Neutrophil (primary cell): ENCODE measurements around the gene KIF5B.
"Not testable (repeated sequence)": the region's sequence is repeated elsewhere in the genome, so short reads cannot be mapped to it uniquely, and the experiment has no call there.

Experiments used
- H3K27ac ChIP-seq: fragments of 200-600 bp; sonication (generic); 2 replicates; pipeline ENCODE4 v1.5.1; 2016; ENCODE audit warnings: mild to moderate bottlenecking, moderate library complexity
- H3K27me3 ChIP-seq: fragments of 200-600 bp; sonication (generic); 2 replicates; pipeline ENCODE4 v1.6.0; 2016; ENCODE audit warnings: mild to moderate bottlenecking
- H3K36me3 ChIP-seq: fragments of 200-600 bp; sonication (generic); 2 replicates; pipeline ENCODE4 v1.5.1; 2017
- H3K4me1 ChIP-seq, 2 experiments: fragments of 200-600 bp in 1 of 2; sonication (generic) in 1 of 2; 1 replicate in 1 of 2; 2 replicates in 1 of 2; pipeline versions ENCODE4 v1.5.1 to v1.6.1; 2013 to 2016; ENCODE audit warnings: low read depth in 1 of 2, low read length in 1 of 2, mild to moderate bottlenecking in 1 of 2, moderate library complexity in 1 of 2; ENCODE audit not compliant: control insufficient read depth in 1 of 2, insufficient read depth in 1 of 2
- H3K4me3 ChIP-seq, 2 experiments: fragments of 200-600 bp in 1 of 2; sonication (generic) in 1 of 2; 1 replicate in 1 of 2; 2 replicates in 1 of 2; pipeline ENCODE4 v1.5.1; 2013 to 2016; ENCODE audit warnings: low read depth in 1 of 2, low read length in 1 of 2, mild to moderate bottlenecking in 1 of 2, moderate library complexity in 1 of 2
- H3K9me3 ChIP-seq: fragments of 200-600 bp; sonication (generic); 2 replicates; pipeline ENCODE4 v1.5.1; 2016
- CTCF ChIP-seq: fragments of 200-600 bp; sonication (generic); IDR thresholded peaks from 2 replicates; pipeline ENCODE4 v1.5.1; 2016; ENCODE audit warnings: antibody characterized with exemption

Gene KIF5B

DNA sequence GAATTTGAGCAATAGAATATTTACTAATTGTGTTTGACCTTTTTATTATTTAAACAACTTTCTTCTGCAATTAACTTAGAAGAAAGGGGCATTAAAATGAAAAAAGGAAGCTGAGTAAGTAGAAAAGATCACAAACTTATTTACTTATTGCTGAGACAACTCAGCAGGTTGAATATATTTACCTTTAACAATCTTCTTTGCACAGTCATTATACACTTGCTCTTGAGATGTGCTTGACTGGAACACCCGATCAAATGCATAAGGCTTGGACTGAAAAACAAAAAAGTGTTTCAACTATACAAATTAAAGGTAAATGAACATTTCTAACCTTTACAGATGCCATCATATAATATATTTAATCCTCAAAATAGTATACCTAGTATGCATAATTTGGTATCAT is 7.9 kb downstream of the KIF5B start:
- H3K27ac ChIP-seq = peak overlapping the region; percentile 56
- H3K36me3 ChIP-seq = peaks cover 35% of the 10 kb centered on the region
- no peak overlapping the region for H3K4me3 ChIP-seq
- H3K9me3 ChIP-seq = no peaks in the 10 kb centered on the region
- H3K4me1 ChIP-seq = peaks cover 59 to 71% of the 10 kb centered on the region in 2 experiments
- no peaks in the 10 kb centered on the region for H3K27me3 ChIP-seq
- no peak for TF ChIP-seq CTCF

DNA sequence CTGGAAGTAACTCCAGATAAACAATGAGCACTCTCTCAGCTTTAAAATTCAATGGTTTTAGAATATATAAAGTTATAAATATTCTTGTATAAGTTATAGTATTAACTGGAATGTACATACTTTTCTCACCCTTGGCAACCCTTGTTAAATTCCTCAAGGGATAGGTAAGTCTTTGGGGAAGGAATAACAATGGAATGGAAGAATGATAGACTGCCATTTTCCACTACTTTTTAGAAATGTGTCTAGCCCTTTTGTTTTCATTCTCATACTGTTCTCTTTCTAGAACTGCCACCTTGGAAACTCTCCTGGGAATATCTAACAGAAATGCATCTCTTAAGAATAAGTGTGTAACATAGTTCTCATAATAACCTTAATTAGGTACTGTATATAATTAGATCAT is 8.3 kb downstream of the KIF5B start:
- Histone ChIP-seq H3K4me1 (peaks cover 57 to 71% of the 10 kb centered on the region in 2 experiments), H3K36me3 (peaks cover 39% of the 10 kb centered on the region)

GRCh38 chr10:32046151-32046550 is 10.1 kb downstream of the KIF5B start:
- H3K27ac ChIP-seq = peak overlapping the region; percentile 56
- no peak overlapping the region for H3K4me3 ChIP-seq
- H3K9me3 ChIP-seq = no peaks in the 10 kb centered on the region
- H3K36me3 ChIP-seq = peaks cover 39% of the 10 kb centered on the region
- no peak for TF ChIP-seq CTCF
- peaks cover 45 to 65% of the 10 kb centered on the region in 2 experiments for H3K4me1 ChIP-seq
- H3K27me3 ChIP-seq = no peaks in the 10 kb centered on the region

More for the DNA sequence above, 8.3 kb downstream of the KIF5B start:
- Histone ChIP-seq H3K4me3 (no peak overlapping the region), H3K9me3 (no peaks in the 10 kb centered on the region), H3K27ac (peak overlapping the region; percentile 56), H3K27me3 (no peaks in the 10 kb centered on the region)
- no peak for TF ChIP-seq CTCF

- Histone ChIP-seq H3K4me1 (peaks cover 25 to 46% of the 10 kb centered on the region in 2 experiments), H3K27ac (peak overlapping the region; percentile 43), H3K36me3 (peaks cover 53% of the 10 kb centered on the region)
- not testable (repeated sequence) for H3K4me3 ChIP-seq, H3K27me3 ChIP-seq, H3K9me3 ChIP-seq
Measured at GRCh38 chr10:32042730-32043129, 13.5 kb downstream of the KIF5B start.

DNA sequence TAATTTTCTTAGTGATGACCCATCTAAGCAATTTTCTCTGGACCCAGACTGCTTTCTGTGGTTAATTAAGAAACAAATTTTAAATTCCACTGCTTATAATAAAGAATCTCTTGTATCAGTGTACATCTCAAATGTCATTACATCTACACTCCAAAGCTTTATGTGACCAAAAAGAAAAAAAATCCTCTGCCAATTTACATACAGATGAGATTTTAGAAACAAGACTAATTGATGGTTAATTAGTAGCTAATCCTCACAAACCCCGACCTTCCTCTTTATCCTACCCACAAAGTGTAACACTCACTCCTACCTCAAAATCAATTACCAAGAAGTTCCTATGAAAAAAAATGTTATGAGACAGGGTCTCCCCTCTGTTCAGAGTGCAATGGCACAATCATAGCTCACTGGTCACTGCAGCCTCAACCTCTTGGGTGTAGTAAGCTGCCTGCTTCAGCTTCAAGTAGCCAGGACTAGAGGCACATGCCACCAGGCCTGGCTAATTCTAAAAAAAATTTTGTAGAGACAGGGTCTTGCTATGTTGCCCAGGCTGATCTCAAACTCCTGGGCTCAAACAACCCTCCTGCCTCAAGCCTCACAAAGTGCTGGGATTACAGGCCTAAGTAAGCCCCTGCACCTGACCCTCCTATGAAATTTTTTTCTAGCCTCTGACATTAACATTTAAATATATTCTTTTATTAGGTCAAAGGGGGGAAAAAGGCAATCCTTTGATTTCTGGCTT is 14.8 kb downstream of the KIF5B start:
- Histone ChIP-seq H3K9me3 (no peaks in the 10 kb centered on the region), H3K4me3 (no peak overlapping the region), H3K36me3 (peaks cover 53% of the 10 kb centered on the region), H3K27me3 (no peaks in the 10 kb centered on the region), H3K4me1 (peaks cover 33 to 46% of the 10 kb centered on the region in 2 experiments), H3K27ac (peak overlapping the region; percentile 35)
- no peak for TF ChIP-seq CTCF

GRCh38 chr10:32039734-32040133 is 16.5 kb downstream of the KIF5B start:
- Histone ChIP-seq H3K4me1 (peaks cover 34 to 43% of the 10 kb centered on the region in 2 experiments), H3K27ac (no peak overlapping the region), H3K36me3 (peaks cover 65% of the 10 kb centered on the region), H3K4me3 (no peak overlapping the region), H3K9me3 (no peaks in the 10 kb centered on the region), H3K27me3 (no peaks in the 10 kb centered on the region)
- TF ChIP-seq CTCF = no peak
